ENCODE measurements around the gene PTPN14. TPM values are rescaled to one million over a fixed set of nuclear protein-coding genes. Genes with fewer than 3 reads are reported as not detected.

The PTPN14 gene
- total RNA-seq, 1 experiment from 2014 or later: 76.4 TPM

- Histone ChIP-seq H3K18ac (ENCODE audit: insufficient read length, low read depth, low read length) (no peak overlapping the region), H3K23ac (ENCODE audit: insufficient read length, low read depth, low read length) (no peak overlapping the region), H4K91ac (ENCODE audit: insufficient read length, low read depth, low read length) (no peak overlapping the region), H3K56ac (ENCODE audit: insufficient read length, low read depth, low read length) (no peak overlapping the region), H4K20me1 (ENCODE audit: control insufficient read depth, insufficient read depth, insufficient read length) (no peaks in the 10 kb centered on the region), H4K5ac (ENCODE audit: insufficient read length, low read depth, low read length) (no peak overlapping the region), H2BK20ac (ENCODE audit: low read depth, low read length, poor library complexity, severe bottlenecking) (no peak overlapping the region), H4K8ac (replicated peaks; ENCODE audit: insufficient read length, low read depth, low read length) (no peak overlapping the region), H3K4me1 (ENCODE audit: insufficient read depth, low read length) (peaks cover 5% of the 10 kb centered on the region; the same call in 1 of the 2 replicates), H3K9ac (ENCODE audit: extremely low read depth, insufficient read length, low read length) (no peak overlapping the region), H3K79me1 (ENCODE audit: insufficient read depth, low read depth, low read length, poor library complexity, severe bottlenecking) (no peaks in the 10 kb centered on the region), H3K9me3 (ENCODE audit: control insufficient read depth, low read depth, low read length) (no peaks in the 10 kb centered on the region), H2AFZ (ENCODE audit: low read length) (no peak overlapping the region), H3T11ph (ENCODE audit: low read length) (no peak overlapping the region), H3K4me2 (ENCODE audit: insufficient read depth, insufficient read length, low read length) (no peak overlapping the region), H3K14ac (ENCODE audit: insufficient read depth, low read length) (no peak overlapping the region), H3K27me3 (ENCODE audit: insufficient read depth, low read length) (no peaks in the 10 kb centered on the region), H2BK12ac (ENCODE audit: insufficient read length, low read depth, low read length) (no peak overlapping the region), H2BK120ac (ENCODE audit: low read depth, low read length, poor library complexity, severe bottlenecking) (no peak overlapping the region), H3K23me2 (ENCODE audit: insufficient read length, low read depth, low read length, poor library complexity, severe bottlenecking) (no peaks in the 10 kb centered on the region), H2AK5ac (ENCODE audit: insufficient read length, low read length) (no peak overlapping the region), H2BK15ac (ENCODE audit: low read depth, low read length) (no peak overlapping the region), H3K27ac (ENCODE audit: insufficient read length, low read depth, low read length) (no peak overlapping the region), H3K4ac (ENCODE audit: low read depth, low read length) (no peak overlapping the region), H3K79me2 (ENCODE audit: insufficient read depth, low read length) (no peaks in the 10 kb centered on the region), H2BK5ac (ENCODE audit: insufficient read length, low read length) (no peak overlapping the region)
- Mint-ChIP-seq H3K9me3 (no peaks in the 10 kb centered on the region), H3K4me1 (peaks cover 25 to 56% of the 10 kb centered on the region in 2 experiments), H3K36me3 (ENCODE audit: insufficient read depth in 1 of 3, low read depth in 3 of 3) (peaks cover 0 to 2% (median 0%) of the 10 kb centered on the region in 3 experiments; a peak in 1 of 7 replicates), H3K27me3 (ENCODE audit: low read depth) (no peaks in the 10 kb centered on the region), H3K4me3 (no peak overlapping the region), H3K27ac (no peak overlapping the region)
- no peak for TF ChIP-seq CTCF (conservative IDR thresholded peaks at IDR 0.05)
- no peak for DNase-seq
- WGBS (ENCODE audit: extremely low coverage, insufficient read length, low lambda C conversion rate): no CpG with 5 or more reads among the region's 5 CpGs
Measured at GRCh38 chr1:214425716-214426425, 125.5 kb downstream of the PTPN14 start.
